ENCODE results near the gene TMEM255B.

The TMEM255B gene

DNA sequence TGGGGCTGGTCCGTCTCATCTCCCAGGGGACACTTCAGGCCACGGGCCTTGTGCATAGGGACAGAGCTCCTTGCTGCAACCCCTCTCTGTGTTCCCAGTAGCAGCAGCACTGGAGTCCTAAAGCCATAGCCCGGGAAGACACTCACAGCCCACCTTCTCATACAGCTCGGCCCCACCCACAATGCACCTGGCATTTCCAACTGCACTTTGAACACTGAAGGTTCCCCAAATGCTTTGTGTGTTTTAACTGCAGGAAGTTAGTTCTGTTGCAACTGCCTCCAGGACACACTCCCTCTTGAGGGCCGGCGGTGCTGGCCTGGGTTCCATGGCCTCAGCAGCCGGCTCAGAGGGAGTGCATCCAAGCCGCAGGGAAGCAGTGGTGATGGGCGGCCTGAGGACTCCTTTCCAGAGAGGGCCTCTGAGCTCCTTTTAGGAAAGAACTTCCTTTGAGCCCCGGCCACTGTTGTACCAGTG lies 22.7 kb upstream of the TMEM255B start:
- no peak for DNase-seq
- Histone ChIP-seq H4K20me1 (ENCODE audit: insufficient read depth, low read length) (no peaks in the 10 kb centered on the region), H3K79me2 (ENCODE audit: low read length) (no peaks in the 10 kb centered on the region), H3F3A (ENCODE audit: insufficient read depth, low read length) (peaks cover 6% of the 10 kb centered on the region), H3K4me3 (ENCODE audit: low read length) (no peak overlapping the region), H3K36me3 (replicated peaks; ENCODE audit: insufficient read depth, low read length) (no peaks in the 10 kb centered on the region), H2AFZ (ENCODE audit: low read length) (no peak overlapping the region), H3K9me2 (replicated peaks; ENCODE audit: insufficient read depth, low read length) (no peaks in the 10 kb centered on the region), H3K9ac (ENCODE audit: low read length) (no peak overlapping the region), H3K4me1 (ENCODE audit: low read length) (peaks cover 12% of the 10 kb centered on the region), H3K27ac (ENCODE audit: low read length) (no peak overlapping the region), H3K27me3 (replicated peaks; ENCODE audit: insufficient read depth, low read length) (no peaks in the 10 kb centered on the region), H3K4me2 (ENCODE audit: low read depth, low read length) (no peak overlapping the region), H3K9me3 (replicated peaks; ENCODE audit: insufficient read depth, low read length) (no peaks in the 10 kb centered on the region)
- TF ChIP-seq, protein P1, sequence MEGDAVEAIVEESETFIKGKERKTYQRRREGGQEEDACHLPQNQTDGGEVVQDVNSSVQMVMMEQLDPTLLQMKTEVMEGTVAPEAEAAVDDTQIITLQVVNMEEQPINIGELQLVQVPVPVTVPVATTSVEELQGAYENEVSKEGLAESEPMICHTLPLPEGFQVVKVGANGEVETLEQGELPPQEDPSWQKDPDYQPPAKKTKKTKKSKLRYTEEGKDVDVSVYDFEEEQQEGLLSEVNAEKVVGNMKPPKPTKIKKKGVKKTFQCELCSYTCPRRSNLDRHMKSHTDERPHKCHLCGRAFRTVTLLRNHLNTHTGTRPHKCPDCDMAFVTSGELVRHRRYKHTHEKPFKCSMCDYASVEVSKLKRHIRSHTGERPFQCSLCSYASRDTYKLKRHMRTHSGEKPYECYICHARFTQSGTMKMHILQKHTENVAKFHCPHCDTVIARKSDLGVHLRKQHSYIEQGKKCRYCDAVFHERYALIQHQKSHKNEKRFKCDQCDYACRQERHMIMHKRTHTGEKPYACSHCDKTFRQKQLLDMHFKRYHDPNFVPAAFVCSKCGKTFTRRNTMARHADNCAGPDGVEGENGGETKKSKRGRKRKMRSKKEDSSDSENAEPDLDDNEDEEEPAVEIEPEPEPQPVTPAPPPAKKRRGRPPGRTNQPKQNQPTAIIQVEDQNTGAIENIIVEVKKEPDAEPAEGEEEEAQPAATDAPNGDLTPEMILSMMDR (IDR thresholded peaks at IDR 0.05; ENCODE audit: low read length): no peak
- TF ChIP-seq EZH2 (optimal IDR thresholded peaks at IDR 0.05; ENCODE audit: low read depth, low read length): no peak
- TF ChIP-seq EZH2phosphoT487 (IDR thresholded peaks at IDR 0.05; ENCODE audit: low read length): no peak

DNA sequence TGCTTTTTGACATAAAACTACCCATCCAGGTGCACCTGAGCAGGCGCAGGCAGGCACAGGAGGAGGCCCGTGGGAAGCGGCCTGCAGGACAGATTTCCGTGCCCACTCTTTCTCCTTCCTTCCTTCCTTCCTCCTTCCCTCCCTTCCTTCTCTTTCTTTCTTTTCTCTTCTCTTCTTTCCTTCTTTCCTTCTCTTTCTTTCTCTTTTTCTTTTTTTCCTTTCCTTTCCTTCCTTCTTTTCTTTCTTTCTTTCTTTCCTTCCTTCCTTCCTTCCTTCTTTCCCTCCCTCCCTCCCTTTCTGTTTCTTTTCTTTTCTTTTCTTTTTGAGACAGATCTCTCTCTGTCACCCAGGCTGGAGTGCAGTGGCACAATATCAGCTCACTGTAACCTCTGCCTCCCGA lies 21.2 kb upstream of the TMEM255B start:
- no peak for DNase-seq
- H3K27me3 ChIP-seq (replicated peaks; ENCODE audit: insufficient read depth, low read length): no peaks in the 10 kb centered on the region
- no peak overlapping the region for H3K4me3 ChIP-seq (ENCODE audit: low read length)
- peaks cover 23% of the 10 kb centered on the region for H3K4me1 ChIP-seq (ENCODE audit: low read length)
- no peaks in the 10 kb centered on the region for H4K20me1 ChIP-seq (ENCODE audit: insufficient read depth, low read length)
- H3K9me3 ChIP-seq (replicated peaks; ENCODE audit: insufficient read depth, low read length): no peaks in the 10 kb centered on the region
- no peaks in the 10 kb centered on the region for H3K79me2 ChIP-seq (ENCODE audit: low read length)
- H3K9me2 ChIP-seq (replicated peaks; ENCODE audit: insufficient read depth, low read length): no peaks in the 10 kb centered on the region
- H2AFZ ChIP-seq (ENCODE audit: low read length): no peak overlapping the region
- no peak overlapping the region for H3K4me2 ChIP-seq (ENCODE audit: low read depth, low read length)
- peaks cover 15% of the 10 kb centered on the region for H3F3A ChIP-seq (ENCODE audit: insufficient read depth, low read length)
- H3K9ac ChIP-seq (ENCODE audit: low read length): no peak overlapping the region
- no peaks in the 10 kb centered on the region for H3K36me3 ChIP-seq (replicated peaks; ENCODE audit: insufficient read depth, low read length)
- TF ChIP-seq, protein P1 (IDR thresholded peaks at IDR 0.05; ENCODE audit: low read length): no peak
- TF ChIP-seq EZH2 (optimal IDR thresholded peaks at IDR 0.05; ENCODE audit: low read depth, low read length): no peak
- no peak for TF ChIP-seq EZH2phosphoT487 (IDR thresholded peaks at IDR 0.05; ENCODE audit: low read length)
- no peak overlapping the region for H3K27ac ChIP-seq (ENCODE audit: low read length)

DNA sequence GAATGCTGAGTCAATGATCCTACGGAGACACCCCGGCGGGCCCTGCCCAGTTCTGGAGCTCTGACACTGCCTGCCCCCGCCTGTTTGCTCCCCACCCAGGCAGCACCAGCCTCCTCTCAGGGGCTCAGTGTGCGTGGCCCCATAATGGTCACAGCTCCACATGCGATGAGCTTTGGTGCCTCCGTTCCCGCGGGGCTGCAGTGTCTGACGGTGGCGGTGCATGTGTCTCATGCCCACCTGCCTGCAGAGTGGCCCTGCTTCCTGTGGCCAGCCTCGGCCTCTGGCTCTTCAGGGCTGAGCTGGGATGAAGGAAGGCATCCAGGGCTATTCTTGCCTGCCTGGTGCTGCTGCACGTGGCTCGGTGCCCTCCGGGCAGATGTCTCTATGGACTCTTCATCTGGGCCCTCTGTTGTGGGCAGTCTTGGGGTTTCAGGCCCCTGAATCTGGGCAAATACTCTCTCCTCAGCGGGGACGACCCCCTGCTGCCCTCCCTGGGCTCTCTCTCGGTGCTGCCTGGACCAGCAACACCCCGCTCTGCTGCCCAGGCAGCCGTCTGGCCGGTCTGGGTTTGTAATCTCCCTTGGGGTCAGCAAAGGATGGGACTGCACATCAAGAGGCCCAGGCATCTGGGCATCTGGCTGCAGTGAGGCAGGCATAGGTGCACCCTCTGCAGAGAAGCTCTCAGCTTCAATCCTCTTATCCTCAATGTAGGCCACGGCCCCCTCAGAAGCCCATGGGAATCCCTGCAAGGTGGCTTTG lies 19.3 kb upstream of the TMEM255B start:
- TF ChIP-seq EZH2 (optimal IDR thresholded peaks at IDR 0.05; ENCODE audit: low read depth, low read length) (no peak), EZH2phosphoT487 (IDR thresholded peaks at IDR 0.05; ENCODE audit: low read length) (no peak)
- TF ChIP-seq, protein P1 (IDR thresholded peaks at IDR 0.05; ENCODE audit: low read length): no peak
- Histone ChIP-seq H4K20me1 (ENCODE audit: insufficient read depth, low read length) (no peaks in the 10 kb centered on the region), H3K27ac (ENCODE audit: low read length) (no peak overlapping the region), H3K4me1 (ENCODE audit: low read length) (peaks cover 42% of the 10 kb centered on the region), H3K9me3 (replicated peaks; ENCODE audit: insufficient read depth, low read length) (no peaks in the 10 kb centered on the region), H3K9ac (ENCODE audit: low read length) (no peak overlapping the region), H3F3A (ENCODE audit: insufficient read depth, low read length) (peaks cover 10% of the 10 kb centered on the region), H3K9me2 (replicated peaks; ENCODE audit: insufficient read depth, low read length) (no peaks in the 10 kb centered on the region), H3K79me2 (ENCODE audit: low read length) (no peaks in the 10 kb centered on the region), H3K27me3 (replicated peaks; ENCODE audit: insufficient read depth, low read length) (no peaks in the 10 kb centered on the region), H3K4me3 (ENCODE audit: low read length) (no peak overlapping the region), H3K36me3 (replicated peaks; ENCODE audit: insufficient read depth, low read length) (no peaks in the 10 kb centered on the region), H3K4me2 (ENCODE audit: low read depth, low read length) (no peak overlapping the region), H2AFZ (ENCODE audit: low read length) (no peak overlapping the region)
- no peak for DNase-seq
